Measurements from ENCODE around the gene ASPDH.

DNA sequence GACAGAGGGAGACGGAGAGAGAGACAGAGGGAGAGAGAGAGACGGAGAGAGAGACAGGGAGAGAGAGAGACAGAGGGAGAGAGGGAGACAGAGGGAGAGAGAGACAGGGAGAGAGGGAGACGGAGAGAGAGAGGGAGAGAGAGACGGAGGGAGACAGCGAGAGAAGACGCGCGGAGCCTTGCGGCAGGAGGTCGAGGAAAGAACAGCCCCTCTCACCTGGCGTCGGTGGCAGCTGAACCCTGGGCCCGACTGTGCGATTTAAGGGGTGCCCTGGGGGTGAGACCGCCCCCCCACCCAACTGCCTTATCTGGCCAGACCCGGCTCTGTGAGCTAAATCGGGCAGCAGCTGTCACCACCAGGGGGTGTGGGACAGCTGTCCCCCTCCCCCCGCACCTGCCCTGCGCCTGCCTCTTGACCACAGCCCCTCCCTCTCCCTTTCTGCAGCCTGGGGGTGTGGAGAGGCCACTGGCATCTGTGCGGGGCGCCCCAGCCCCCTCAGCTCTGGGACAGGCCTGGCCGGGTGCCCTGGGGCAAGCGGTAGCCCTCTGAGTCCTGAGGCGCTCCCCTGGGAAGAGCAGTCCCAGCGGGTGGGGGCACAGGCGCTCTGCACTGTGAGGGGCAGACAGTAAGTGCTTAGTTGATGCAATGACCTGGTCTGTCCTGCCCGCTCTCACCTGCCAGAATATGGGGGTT, 13.5 kb downstream of the ASPDH start:
- TF ChIP-seq, protein P1, sequence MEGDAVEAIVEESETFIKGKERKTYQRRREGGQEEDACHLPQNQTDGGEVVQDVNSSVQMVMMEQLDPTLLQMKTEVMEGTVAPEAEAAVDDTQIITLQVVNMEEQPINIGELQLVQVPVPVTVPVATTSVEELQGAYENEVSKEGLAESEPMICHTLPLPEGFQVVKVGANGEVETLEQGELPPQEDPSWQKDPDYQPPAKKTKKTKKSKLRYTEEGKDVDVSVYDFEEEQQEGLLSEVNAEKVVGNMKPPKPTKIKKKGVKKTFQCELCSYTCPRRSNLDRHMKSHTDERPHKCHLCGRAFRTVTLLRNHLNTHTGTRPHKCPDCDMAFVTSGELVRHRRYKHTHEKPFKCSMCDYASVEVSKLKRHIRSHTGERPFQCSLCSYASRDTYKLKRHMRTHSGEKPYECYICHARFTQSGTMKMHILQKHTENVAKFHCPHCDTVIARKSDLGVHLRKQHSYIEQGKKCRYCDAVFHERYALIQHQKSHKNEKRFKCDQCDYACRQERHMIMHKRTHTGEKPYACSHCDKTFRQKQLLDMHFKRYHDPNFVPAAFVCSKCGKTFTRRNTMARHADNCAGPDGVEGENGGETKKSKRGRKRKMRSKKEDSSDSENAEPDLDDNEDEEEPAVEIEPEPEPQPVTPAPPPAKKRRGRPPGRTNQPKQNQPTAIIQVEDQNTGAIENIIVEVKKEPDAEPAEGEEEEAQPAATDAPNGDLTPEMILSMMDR (IDR thresholded peaks at IDR 0.05; ENCODE audit: insufficient read depth, low read depth, low read length): no peak
- no peak for TF ChIP-seq EZH2 (IDR thresholded peaks at IDR 0.05; ENCODE audit: insufficient read depth, low read length)

All from astrocyte (in vitro differentiated cells and primary cell).